Stimulated activated CD4-positive, alpha-beta T cell treated with anti-CD3 and anti-CD28 coated beads, Interleukin-4, amount 100 ng/mL, for 24 hours (primary cell): Measurements from ENCODE around the gene FMNL1.

Source experiments
- DNase-seq: peaks from one replicate; pipeline ENCODE4 v3.0.0-alpha.2; 2020

The FMNL1 gene

DNA sequence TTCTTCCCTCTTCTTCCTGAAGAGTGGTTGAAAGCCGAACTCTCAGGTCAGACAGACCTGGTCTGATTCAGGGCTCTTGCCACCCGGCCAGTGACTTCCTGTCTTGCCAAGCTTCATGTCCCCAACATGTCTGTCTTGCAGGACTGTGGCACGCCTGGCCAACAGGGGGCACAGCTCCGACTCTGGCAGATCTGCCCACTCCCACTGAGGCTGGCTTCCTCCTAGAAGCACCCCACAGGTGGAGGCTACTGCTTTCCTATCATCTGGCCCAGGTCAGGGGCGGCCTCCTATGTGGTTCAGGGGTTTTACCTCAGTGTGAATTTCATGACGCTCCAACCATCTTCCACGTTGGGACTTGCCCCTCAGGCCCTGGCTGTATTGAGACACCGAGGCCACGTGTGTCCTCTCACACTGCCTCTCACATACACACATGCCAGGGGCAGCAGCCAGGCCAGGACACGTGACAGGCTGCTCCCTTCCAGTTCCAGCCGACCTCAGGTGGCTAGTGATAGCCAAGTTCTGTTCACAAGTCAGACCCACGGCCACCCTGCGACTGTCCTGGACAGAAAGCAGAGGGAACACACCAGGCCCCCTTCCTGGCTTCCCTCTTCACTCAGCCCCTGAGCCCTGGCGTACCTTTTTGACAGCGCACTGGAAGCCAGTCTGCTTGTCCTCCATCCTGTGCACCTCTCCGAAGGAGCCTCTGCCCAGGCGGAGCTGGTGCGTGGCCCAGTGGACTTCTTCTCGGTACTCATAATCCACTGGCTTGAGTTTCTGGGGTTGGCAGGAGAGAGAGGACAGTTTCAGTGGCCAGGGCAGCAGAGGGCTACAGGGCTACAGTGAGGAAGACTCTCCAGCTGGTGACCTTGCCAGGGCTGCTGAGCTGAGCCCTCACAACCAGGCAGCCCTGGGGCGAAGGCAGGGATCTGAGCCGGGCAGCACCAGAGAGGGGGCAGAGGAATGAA, 62.8 kb downstream of the FMNL1 start:
- DNase-seq: peak; percentile 54

GRCh38 chr17:45286286-45286685, 64.6 kb downstream of the FMNL1 start:
- DNase-seq: no peak

DNA sequence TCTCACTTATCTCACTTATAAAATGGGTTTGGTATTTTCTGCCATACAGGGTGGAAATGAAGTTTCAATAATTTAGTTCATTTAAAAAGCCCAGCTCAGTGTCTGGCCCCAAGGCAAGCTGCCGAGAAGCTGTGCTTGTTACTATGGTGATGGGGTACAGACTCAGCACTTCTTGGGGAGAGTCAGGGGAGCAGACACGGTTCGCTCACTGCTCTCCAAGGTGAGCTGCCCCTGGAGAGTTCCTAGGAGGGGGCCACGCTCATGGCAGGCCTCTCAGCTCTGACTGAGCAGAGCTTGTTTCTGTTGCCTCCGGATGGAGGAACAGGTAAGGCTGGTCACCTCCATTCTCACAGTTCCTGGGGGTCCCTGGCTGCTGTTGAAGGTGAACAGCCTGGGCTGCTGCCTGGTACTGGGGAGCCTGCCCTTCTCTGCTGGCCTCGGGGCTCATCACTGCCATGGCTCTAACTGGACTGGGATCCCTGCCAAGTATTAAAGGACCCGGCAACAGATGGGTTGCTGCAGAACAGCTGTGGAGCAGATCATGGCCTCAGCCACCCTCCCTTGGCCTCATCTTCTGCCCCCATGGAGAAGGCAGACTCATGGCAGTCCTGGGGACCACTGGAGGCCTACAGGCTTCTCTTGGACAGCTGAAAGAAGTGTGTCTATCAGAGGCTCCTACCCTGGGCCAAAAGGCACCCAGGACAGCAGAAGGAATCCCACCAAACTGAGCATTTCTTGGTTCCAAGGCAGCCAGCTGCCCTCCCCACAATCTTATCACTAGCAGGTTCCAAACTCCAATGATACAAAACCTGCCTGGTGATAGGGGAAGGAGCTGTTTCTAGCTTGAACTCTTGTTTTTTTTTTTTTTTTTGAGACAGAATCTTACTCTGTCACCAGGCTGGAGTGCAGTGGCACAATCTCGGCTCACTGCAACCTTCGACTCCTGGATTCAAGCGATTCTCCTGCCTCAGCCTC, 66.1 kb downstream of the FMNL1 start:
- no peak for DNase-seq

GRCh38 chr17:45288825-45289224, 67.1 kb downstream of the FMNL1 start:
- no peak for DNase-seq

- DNase-seq: no peak
Observed at GRCh38 chr17:45289301-45290268, 67.9 kb downstream of the FMNL1 start.

GRCh38 chr17:45290269-45290765, 68.6 kb downstream of the FMNL1 start:
- DNase-seq: no peak

- DNase-seq: no peak
Observed at GRCh38 chr17:45291171-45291805, 69.6 kb downstream of the FMNL1 start.

- no peak for DNase-seq
Observed at GRCh38 chr17:45292696-45293412, 71.2 kb downstream of the FMNL1 start.

DNA sequence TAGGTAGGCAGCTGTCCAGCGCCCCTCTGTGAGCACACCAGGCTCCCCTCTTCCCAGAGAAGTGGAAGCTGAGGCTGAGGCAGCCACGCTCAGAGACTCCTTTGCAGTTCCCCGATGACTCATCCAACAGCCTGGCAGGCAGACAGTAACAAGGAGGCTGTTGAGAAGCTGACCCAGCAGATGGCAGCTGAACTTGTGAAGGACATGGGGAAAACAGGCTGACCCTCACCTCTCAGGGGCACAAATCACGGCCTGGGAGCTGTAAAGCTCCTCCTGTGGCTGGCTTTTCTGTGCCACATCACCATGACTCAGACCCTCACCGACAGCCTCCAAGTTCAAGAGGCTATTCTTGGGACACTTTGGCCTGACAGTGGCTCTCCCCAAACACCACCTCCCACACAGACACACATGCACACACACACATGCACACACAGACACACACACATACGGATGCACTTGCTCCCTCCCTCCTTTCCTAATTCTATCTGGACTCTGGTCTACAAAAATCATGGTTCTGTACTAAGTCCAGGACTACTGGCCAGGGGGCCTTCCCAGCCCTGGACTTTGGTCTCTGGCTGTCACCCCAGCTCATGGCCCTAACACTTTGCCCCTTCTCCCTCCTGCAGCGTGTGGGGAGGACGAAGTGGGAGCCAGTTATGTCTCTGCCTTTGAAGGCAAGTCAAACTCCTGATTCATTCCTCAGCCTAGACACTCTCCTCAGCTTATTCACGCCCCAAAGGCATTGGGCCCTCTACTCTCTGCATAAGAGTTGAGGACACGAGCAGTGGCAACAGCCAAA, 71.9 kb downstream of the FMNL1 start:
- DNase-seq: no peak

GRCh38 chr17:45294506-45294905, 72.8 kb downstream of the FMNL1 start:
- DNase-seq: no peak

DNA sequence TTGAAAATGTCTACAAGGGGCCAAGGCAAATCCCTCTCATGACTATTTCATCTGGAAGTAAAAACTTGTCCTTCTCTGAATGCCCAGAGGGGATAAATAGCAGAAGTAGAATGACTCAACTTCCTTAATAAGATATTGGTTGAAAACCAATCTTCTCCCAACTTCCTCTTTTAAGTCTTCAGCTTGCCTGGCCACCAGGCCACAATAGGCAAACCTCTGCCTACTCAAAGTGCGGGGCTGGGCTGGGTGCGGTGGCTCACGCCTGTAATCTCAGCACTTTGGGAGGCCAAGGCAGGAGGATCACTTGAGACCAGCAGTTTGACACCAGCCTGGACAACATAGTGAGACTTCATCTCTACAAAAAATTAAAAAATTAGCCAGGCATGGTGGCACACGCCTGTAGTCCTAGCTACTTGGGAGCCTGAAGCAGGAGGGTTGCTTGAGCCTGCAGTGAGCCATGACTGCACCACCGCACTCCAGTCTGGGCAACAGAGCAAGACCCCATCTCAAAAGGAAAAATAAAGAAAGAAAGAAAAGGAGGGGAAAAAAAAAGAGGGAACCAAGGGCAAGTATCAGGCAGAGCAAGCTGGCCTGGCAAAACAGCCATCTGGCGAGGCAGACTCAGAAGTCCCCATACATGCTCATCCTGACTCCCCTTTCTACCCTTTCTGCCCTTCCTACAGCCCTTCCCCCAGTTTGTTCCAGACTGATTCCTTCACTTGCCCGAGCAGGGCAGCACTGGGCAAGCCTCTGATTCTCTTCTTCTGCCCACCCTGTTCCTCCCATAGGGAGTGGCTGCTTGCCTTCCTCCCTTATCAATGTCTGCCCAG, 74.5 kb downstream of the FMNL1 start:
- DNase-seq: no peak

DNA sequence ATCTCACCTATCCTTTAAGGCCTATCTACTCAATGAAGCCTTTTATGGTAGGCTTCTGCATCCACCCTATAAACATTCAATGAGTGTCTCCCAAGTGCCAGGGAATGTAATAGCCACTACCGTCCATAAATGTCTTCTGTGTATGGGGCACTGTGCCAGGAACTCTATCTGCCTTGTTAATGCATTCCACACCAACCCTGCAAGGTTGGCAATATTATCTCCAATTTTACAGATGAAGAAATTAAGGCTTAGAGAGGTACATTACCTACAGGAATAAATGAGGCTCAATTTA, 75.1 kb downstream of the FMNL1 start:
- no peak for DNase-seq
